ENCODE measurements around the gene CHL1.
A peak's percentile ranks its signal among the peaks of the same experiment; 100 is the strongest.
"Not testable (repeated sequence)": the region's sequence is repeated elsewhere in the genome, so short reads cannot be mapped to it uniquely, and the experiment has no call there.

CHL1 gene

DNA sequence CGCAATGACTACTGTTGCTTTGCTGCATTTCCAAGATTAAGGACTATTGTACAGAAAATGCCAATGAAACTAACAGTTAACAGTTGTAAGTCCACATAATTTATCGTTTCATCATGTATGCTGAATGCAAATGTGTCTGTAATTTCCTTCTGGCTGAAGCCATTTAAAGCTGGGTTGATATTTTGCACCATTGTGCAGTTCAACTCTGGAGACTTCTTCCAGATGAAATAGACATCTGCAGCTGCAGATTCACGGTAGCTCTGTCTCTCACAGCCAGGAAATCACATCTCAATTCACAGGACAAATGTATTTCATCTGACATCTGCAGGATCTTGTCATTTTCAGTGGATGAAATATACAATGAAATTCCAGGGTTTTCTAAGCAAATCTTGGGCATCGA, 145.4 kb downstream of the CHL1 start:
- no peak for DNase-seq (ENCODE audit: low read depth)

DNA sequence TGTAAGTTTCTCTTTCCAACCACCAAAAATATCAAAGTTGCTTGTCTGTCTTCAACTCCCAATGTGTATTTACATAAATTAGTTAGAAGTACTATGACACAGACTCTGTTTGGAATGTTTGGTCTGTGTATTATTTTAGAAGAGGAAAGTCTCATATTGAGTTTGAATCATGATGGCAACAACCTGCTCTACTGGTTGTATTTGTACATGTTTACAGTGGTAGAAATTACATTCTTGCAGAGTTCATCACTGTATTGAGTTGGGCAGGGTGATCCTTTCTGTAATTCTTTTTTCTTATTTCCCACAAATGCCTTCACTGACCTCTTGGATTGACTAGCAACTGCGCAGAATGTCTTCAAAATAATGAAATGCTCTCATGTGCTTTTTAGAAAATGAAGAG, 149.6 kb downstream of the CHL1 start:
- no peak for DNase-seq (ENCODE audit: low read depth)

DNA sequence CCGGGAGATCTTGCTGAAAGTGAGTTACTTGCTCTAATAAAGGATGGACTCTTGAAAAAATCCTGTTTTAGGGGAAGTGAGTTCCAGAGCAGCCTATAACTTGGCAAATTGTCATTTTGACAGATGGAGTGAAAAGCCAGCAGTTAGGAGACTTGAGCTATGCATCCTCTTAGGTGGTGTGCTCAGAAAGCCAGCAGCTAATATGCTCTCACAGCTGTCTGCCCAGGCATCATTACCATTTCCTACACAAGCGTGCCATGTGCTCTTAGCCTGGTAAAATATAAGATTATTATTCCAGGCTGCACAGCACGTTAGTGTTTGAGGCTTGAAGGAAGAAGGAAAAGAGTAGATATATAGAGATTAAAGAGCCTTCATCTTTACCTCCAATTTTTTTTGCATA, 151.0 kb downstream of the CHL1 start:
- DNase-seq (ENCODE audit: low read depth), result no peak

DNA sequence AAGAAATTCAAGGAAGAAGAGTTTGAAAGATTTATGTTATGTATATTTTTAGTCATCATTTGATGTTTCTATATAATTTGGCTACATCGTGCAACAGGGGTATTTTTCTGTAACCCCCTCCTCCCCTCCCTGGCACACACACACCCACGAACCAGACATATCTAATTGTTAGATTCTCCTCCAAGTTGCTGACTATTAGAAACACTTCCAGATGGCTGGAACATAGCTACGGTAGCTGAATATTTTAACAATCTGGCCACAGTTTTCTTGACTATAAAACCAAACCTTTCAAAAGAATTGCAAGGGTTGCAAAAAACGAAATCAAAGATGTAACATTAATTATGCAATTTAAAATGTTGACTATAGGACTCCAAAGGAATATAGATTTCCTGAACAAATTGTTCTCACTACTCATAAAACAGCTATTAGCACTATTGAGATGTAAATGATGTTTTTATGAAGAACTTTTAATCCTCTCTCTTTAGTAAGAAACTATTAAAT, 154.4 kb downstream of the CHL1 start:
- DNase-seq (ENCODE audit: low read depth), result no peak

DNA sequence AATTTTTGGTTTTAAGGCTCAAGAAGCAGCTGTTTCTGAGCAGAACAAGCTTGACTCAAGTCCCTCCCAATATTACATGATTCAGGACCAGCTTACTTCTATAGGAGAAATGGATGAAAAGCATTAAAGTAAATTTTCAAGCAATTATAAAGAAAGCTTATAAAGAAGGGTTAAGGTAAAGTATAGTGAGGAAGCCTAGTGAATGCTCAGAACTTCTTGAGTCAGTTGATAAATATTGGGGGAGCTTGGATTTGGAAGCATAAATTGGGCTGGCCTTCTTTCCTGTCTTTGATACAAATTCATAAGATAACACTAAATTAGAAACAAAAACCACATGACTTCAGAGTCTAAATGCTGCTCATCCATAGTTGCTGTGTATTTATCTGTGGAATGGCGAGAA, 156.0 kb downstream of the CHL1 start:
- no peak for DNase-seq (ENCODE audit: low read depth)

DNA sequence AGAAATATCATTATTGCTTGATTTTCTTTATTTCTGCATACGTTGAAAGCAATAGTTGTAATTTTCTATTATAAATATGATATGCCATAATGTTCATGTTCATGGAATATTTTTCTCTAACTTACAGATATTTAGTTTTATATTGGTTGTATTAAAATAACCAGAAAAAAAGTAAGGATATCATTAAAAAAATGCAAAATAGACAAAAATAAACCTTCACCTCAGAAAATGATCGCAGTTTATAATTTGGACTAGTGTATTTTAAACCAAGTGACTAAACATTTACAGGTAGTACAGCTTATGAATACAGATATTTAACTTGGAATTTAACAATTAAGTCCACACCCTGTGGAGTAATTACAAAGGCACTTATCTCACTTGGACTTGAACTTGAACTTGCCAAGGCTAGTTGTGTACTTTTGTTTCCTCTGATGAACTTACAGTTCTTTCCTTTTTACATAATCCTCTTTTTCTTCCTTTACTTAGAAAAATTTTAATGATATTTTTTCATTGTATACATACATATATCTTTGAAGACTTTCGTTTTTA, 156.7 kb downstream of the CHL1 start:
- DNase-seq (ENCODE audit: low read depth), result no peak

DNA sequence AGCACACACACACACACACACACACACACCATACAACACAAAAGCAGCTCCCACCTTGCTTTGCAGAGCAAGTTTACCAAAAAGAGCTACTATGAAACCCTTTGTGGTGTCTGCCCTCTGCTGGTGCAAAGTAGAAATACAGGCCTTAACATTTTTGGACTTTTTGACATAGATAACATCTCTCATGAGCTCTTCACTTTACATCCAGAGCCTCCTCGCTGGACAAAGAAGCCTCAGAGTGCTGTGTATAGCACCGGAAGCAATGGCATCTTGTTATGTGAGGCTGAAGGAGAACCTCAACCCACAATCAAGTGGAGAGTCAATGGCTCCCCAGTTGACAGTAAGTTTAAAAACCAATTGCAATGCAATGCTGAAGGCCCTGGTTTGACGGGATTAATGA, 157.9 kb downstream of the CHL1 start:
- peak; percentile 7 for DNase-seq (ENCODE audit: low read depth)

DNA sequence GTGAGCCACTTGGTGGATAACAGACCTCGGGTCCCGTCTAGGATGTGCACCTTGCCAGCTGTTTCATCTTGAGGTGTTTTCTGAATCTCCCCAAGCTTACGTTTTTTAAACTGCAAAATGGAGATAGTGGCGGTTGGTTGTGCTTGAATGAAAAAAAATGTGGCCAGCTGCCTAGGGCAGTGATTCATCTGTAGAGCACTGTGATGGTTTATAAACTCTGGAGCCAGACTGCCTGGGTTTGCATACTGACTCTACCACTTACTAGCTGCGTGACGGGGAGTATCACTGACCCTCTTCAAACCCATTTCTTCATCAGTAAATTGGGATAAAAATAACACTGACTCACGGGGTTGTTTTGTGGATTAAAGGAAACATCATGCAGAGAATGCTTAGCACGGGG, 159.1 kb downstream of the CHL1 start:
- no peak for DNase-seq (ENCODE audit: low read depth)

DNA sequence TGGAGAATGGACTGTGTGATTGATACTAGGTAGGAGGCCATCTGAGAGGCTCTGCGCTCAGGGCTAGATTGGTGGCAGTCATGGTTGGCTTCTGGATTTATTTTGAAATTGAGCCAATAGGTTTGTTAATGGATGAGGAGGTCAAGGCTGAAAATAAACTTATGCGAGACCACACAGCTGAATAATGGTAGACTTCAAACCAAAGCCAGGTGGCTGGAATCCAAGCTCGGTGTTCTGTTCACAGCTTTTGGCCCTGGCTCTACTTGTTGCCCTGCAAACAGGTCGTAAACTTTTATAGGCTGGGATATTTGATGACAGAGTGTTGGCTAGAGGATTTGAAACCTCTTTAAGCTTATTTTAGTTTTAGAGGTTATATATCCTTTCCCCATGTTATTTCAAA, 160.4 kb downstream of the CHL1 start:
- no peak for DNase-seq (ENCODE audit: low read depth)

DNA sequence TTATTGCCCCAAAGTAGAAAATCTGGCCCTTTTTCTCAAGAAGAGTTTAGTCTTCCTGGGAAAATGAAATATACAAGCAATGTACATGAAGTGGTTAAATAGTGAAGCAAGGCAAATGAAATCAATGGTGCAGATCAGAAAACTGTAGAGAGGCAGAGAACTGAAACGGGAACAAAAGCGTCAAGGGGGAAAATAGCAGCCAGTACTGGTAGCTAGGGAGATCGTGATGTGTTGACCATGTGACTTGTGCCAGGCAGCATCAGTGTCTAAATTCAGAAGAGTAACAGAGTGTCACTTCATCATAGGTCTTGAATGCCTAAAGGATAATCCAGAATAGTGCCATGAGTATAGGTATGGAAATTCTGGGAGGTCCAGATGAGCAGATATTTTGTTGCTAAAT, 163.1 kb downstream of the CHL1 start:
- no peak for DNase-seq (ENCODE audit: low read depth)

DNA sequence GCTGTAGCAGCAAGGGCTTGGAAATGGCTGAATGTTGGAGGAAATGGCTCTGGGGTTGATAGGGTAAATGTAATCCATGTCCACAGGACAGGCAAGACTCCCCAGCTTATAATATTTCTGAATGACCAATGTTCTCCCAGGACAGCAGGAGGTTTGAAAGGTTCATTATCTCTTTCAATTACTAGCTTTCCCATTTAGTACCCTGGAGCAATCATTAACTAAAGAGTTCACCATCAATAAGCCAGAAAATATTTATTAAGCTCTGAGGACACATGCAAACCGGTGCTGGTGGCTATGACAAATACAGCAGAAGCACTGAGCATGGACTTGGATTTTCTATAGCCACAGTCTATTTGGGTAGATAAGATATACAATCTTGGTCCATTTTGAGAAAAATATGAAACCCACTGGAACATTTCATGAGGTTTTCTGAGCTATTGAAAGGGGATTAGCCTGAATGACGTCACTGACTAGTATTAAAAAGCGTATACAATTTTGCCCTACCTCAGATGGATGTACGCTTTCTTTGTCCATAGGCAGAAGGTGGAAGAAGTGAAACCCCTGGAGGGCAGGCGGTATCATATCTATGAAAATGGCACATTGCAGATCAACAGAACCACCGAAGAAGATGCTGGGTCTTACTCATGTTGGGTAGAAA, 166.2 kb downstream of the CHL1 start:
- no peak for DNase-seq (ENCODE audit: low read depth)

DNA sequence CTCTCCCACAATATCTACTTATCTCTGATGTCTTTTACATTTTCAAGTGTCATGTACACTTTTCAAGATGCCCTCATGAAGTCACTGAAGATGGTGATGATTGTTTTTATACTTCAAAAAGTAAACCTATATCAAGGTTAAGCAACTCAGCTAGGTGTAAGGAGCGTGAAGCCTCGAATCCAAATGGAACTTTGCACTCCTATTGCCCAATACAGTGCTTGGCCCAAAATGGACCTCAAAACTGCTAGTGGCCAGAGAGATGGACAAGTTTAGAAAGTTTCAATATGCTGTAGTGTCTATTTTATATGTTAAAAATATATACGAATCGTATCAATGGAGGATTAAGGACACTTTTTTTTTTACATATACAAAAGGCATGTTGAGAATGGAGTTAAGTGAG, 167.7 kb downstream of the CHL1 start:
- DNase-seq (ENCODE audit: low read depth), result no peak

DNA sequence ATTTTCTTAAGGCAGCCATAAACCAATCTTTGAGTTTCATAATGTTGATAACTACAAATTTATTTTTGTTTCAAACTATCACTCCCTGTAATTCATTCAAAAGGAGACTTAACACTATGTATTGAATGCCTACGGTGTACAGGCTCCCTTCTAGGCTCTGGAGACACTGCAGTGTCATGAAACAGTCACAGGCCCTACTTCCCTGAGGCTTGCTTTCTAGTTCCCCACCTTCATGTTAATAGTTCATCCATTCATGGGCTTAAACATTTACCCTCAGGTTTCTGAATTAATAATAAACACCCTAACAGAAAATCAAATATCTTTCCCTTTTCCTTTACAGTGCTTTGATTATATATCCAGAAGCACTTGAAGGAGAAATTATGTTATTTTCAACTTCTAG, 168.7 kb downstream of the CHL1 start:
- DNase-seq (ENCODE audit: low read depth), result no peak

DNA sequence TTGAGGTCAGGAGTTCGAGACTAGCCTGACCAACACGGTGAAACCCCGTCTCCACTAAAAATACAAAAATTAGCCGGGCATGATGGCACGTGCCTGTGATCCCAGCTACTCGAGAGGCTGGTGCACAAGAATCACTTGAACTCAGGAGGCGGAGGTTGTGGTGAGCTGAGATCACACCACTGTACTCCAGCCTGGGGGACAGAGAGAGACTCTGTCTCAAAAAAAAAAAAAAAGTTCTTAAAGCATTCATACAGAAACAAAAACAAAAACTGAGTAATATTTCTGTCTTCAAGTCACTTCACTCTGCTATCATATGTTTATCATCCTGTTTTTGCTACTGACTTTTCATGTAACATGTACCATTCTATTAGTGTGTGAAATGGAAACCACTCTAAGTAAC, 169.7 kb downstream of the CHL1 start:
- not testable (repeated sequence) for DNase-seq (ENCODE audit: low read depth)

DNA sequence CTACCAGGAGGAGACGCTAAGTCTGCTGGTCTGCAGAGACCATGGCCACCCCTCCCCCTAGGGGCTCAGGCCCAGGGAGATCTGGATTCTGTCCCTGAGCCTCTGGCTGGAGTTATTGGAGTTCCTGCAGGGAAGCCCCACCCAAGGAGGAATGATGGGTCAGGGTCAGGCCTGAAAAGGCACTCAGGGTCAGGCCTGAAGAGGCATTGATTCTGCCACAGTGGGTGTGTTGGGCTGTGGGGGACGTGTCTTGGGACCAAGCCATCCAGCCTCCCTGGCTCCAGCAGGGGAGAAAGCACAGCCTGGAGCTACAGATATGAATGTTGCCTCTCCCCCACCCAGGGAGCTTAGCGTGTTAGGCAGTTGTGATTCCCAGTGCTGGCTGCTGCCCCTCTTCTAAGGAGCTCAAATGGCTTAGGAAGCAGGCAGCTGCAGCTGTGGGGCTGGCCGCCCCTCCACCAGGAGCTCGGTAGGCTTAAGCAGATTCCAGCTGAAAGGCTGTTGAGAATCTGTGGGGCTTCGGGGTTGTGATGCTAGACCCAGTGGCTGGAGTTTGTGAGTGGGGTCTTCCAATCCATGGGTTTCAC, 176.7 kb downstream of the CHL1 start:
- DNase-seq (ENCODE audit: low read depth), result no peak

DNA sequence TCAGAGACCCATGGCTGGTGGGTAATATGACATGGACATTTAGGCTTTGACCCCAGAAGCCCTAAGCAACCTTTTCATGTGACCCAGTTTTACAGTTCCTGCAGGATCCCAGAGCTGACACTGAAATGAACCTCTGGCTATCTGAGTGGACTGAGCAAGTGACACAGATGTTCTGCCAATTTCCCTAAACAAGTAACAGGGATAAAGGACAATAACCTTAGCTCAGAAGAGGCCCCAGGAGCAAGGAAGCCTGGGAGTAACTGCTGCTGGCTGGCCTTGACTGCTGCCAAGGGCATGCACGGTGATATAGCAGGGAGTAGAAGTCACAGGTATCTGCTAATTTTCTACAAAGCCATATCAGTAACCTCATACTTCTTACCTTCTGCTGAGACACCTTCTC, 177.9 kb downstream of the CHL1 start:
- DNase-seq (ENCODE audit: low read depth), result no peak

DNA sequence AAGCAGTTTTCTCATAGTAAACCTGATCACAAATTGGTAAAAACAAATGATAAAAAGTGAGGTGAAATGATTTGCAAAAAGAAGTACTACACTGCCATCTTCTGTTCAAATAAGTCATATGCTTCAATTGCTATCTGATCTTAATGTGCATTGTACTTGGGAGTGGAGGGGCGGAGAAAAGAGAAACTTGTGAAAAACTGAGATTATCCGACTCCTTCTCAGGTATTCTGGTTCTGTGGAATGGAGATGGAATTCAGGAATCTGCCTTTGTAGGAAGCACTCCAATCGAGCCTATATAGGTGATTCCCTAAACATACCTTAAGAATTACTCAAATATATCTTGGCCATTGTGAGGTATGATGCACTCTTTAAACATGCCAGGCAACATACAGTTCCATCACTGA, 180.6 kb downstream of the CHL1 start:
- no peak for DNase-seq (ENCODE audit: low read depth)

DNA sequence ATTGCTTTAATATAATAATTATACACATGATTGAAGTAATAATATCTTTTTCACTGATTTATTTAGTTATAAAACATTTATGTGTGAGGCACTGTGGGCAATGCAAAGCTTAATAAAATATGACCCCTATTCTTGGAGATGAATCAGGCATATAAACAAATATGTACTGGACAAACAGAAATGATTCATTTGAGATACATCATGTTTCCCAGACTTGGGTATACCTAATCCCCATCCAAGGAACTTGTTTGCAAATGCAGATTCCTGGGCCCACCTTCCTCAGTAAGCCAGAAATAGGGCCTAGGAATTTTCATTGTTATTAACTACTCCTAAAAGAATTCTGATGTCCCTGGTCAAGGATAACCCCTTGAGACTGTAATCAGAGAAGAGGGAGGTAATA, 184.2 kb downstream of the CHL1 start:
- no peak for DNase-seq (ENCODE audit: low read depth)

DNA sequence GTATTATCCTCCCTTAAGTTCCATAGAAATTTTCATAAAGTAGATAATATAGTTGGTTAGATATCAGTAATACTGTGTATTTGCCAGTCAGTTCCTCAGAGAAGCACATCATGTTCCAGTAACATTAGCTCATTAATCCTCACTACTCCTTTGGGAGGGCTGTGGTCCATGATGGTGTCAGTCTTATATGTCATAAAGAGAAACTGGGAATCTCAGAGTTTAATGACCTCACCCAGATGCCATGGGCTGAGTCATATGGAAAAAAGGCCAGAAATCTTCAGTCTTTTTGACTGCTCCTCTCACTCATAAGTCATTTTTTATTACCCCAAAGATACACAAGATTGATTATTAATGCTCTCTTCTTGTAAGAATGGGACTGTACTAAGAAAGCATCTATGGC, 188.6 kb downstream of the CHL1 start:
- no peak for DNase-seq (ENCODE audit: low read depth)

DNA sequence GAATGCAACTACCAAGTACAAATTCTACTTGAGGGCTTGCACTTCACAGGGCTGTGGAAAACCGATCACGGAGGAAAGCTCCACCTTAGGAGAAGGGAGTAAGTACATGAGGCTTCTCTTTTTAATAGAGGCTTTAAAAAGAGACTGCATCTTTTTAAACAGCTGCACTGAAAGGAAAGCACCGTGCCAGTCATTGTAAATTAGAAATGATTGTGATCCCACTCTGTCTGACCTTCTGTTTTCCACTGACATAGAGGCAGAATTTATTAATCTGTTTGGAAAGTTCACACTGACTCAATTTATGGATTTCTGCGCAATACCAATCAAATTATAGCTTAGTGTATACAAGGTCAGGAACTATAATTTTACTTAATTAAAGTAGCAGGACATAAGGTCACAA, 198.2 kb downstream of the CHL1 start:
- no peak for DNase-seq (ENCODE audit: low read depth)

DNA sequence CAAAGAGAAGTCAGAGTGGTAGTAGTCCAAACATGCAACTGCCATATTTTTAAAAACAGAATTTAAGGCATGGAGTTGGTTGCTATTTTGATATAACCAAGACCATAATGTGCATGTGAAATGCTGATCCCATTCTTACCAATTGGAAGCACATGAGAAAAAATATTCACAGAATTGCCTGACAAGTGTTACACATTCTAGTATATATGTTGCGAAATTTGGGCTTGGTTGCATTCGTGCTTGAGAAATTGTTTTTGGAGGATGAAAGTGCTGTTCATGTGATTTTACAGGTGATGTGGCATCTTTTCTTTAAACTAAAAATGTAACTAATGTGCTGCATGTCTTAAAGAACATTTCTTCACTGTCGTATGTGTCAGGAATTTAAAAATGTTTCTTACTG, 199.7 kb downstream of the CHL1 start:
- no peak for DNase-seq (ENCODE audit: low read depth)

DNA sequence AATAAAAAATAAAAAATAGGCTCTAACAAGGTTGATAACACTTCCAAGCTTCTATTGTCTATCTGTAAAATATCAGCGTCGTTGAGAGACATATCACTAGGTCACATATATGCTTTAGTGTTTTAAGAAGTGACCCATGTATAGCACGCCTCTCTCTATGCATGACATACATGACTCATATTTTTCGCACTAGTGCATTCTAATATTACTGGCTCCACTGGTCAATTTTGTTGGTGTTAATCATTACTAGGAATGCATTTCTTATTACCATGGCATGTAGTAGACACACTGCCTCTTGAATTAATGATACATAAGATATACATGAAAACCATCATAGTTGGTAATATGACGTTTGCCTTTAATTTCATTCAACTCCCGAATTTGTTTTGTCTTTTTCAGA, 203.1 kb downstream of the CHL1 start:
- no peak for DNase-seq (ENCODE audit: low read depth)

DNA sequence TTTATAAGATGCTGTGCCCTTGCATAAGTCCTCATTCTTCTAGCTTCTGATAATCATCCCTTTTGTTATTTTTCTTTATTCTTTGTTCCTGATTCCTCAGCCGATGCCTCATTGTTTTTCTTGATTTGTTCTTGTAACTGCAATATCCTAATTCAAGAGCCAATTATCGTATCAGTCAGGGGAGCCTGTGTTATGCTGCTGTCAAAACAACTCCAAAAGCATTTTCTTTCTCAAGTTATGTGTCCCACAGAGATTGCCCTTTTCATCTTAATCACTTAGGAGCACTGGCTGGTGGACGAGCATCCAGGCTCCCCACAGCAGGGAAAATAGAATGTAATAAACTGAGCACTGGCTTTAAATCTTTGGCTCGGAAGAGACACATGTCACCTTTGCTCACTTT, 207.3 kb downstream of the CHL1 start:
- DNase-seq (ENCODE audit: low read depth), result no peak

DNA sequence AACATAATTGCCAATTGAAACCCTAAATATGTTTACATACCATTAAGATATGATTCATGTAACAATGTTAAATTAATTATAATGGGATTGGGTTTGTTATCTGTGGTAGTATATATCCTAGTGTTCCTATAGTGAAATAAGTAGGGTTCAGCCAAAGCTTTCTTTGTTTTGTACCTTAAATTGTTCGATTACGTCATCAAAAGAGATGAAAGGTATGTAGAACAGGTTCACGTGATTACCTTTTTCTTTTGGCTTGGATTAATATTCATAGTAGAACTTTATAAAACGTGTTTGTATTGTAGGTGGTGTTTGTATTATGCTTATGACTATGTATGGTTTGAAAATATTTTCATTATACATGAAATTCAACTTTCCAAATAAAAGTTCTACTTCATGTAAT, 212.4 kb downstream of the CHL1 start:
- no peak for DNase-seq (ENCODE audit: low read depth)

Measured in GM04504 (cell line).